ENCODE measurements around the gene VILL.

VILL gene

DNA sequence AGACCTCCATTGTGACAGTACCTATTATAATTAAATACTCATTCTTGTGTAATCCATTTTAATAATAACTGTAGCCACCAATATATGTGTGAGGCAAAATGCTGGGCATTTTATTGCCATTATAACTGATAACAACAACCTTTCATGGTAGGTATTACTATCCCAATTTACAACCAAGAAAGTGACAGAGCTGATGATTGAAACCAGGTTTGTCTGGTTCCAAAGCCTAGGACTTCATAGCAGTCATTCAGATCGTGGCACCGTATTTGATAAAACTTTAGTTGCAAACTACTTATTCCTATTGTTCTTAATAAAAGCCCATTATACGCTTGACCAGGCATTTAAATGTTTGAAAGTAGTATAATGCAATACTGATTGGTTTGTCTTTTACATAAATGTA lies 26.4 kb upstream of the VILL start:
- peaks cover 2% of the 10 kb centered on the region for H3K27me3 Mint-ChIP-seq (ENCODE audit: low read depth, poor library complexity)
- H3K27ac Mint-ChIP-seq = no peak overlapping the region
- DNase-seq = no peak
- peaks cover 20% of the 10 kb centered on the region for H3K36me3 Mint-ChIP-seq (ENCODE audit: low read depth)
- H3K4me3 Mint-ChIP-seq = no peak overlapping the region
- peaks cover 34% of the 10 kb centered on the region for H3K4me1 Mint-ChIP-seq
- H3K9me3 Mint-ChIP-seq = no peaks in the 10 kb centered on the region
- TF ChIP-seq, protein P1, sequence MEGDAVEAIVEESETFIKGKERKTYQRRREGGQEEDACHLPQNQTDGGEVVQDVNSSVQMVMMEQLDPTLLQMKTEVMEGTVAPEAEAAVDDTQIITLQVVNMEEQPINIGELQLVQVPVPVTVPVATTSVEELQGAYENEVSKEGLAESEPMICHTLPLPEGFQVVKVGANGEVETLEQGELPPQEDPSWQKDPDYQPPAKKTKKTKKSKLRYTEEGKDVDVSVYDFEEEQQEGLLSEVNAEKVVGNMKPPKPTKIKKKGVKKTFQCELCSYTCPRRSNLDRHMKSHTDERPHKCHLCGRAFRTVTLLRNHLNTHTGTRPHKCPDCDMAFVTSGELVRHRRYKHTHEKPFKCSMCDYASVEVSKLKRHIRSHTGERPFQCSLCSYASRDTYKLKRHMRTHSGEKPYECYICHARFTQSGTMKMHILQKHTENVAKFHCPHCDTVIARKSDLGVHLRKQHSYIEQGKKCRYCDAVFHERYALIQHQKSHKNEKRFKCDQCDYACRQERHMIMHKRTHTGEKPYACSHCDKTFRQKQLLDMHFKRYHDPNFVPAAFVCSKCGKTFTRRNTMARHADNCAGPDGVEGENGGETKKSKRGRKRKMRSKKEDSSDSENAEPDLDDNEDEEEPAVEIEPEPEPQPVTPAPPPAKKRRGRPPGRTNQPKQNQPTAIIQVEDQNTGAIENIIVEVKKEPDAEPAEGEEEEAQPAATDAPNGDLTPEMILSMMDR (IDR thresholded peaks at IDR 0.05) = no peak

DNA sequence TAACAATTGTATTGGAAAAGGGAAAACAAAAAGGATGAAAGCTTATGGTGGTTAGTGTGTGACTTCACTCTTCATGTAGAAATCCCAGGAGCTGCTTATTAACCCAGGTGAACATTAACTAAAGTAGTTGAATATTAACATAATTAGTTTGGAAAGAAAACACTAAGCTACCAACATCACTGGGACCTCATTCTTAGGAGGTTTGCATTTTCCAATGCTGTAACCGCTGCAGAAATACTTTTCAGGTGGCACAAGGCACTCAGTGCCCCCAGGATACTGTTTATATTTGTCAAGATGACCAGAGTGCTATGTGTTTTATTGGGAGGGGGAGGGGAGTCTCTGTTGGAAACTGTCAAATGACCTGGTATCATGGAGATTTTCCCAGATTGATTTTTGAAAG lies 25.9 kb upstream of the VILL start:
- TF ChIP-seq, protein P1 (IDR thresholded peaks at IDR 0.05) = no peak
- Mint-ChIP-seq H3K36me3 (ENCODE audit: low read depth) (peaks cover 21% of the 10 kb centered on the region), H3K9me3 (no peaks in the 10 kb centered on the region), H3K4me1 (peaks cover 34% of the 10 kb centered on the region), H3K4me3 (no peak overlapping the region), H3K27me3 (ENCODE audit: low read depth, poor library complexity) (peaks cover 2% of the 10 kb centered on the region), H3K27ac (no peak overlapping the region)
- no peak for DNase-seq

DNA sequence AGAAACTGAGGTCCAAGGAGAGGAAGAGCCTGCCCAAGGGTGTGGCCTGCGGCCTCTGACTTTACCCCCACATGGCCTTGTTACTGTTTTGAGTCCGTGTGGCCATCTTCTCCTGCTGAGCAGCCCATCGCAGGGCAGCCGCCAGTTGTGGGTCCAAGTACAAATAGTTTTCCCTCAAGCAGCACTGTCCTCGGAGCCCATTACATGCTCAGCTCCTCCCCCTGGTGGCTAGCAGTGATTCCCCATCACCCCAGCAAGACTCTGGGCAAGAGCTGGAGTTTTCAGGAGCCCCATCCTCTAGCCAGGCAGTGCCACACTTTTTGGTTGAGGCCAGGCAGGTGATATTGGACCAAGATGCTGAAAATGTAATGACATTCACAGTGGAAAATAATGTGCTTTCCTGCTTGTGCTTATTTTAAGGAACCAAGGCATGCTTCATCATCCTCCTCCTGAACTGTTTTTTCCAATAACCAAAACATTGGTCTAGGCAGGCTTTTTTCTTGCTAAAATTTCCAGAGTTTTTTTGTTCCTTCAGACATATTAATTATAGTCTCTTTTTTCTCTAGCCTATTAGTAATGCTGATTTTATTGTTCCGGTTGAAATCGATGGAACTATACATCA lies 23.2 kb upstream of the VILL start:
- TF ChIP-seq, protein P1 (IDR thresholded peaks at IDR 0.05) = peak; percentile 73
- DNase-seq = peak; percentile 74
- Mint-ChIP-seq H3K27ac (no peak overlapping the region), H3K4me1 (peaks cover 20% of the 10 kb centered on the region), H3K9me3 (no peaks in the 10 kb centered on the region), H3K4me3 (no peak overlapping the region), H3K27me3 (ENCODE audit: low read depth, poor library complexity) (no peaks in the 10 kb centered on the region), H3K36me3 (ENCODE audit: low read depth) (peaks cover 25% of the 10 kb centered on the region)

DNA sequence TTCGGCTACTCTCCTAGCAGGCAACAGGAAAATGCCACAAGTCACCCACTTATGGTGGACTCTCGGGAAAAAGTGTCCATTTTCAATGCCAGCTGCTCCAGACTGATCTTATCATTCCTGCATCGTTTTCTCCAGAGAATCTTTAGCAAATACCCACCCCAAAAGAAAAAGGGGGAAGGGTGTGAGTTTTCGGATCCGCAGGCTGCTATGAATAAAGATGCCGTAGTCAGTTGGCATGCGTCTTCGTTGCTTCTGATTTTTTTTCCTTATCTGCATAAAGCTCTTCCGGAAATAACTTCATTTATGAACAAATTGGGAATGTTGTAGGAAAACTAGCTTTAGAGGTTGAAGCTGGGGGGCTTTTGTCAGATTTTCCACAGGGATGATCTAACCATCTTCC lies 22.4 kb upstream of the VILL start:
- no peaks in the 10 kb centered on the region for H3K27me3 Mint-ChIP-seq (ENCODE audit: low read depth, poor library complexity)
- peaks cover 25% of the 10 kb centered on the region for H3K36me3 Mint-ChIP-seq (ENCODE audit: low read depth)
- H3K27ac Mint-ChIP-seq = peak overlapping the region; percentile 67
- no peak for DNase-seq
- no peaks in the 10 kb centered on the region for H3K9me3 Mint-ChIP-seq
- H3K4me3 Mint-ChIP-seq = no peak overlapping the region
- TF ChIP-seq, protein P1 (IDR thresholded peaks at IDR 0.05) = no peak
- peaks cover 13% of the 10 kb centered on the region for H3K4me1 Mint-ChIP-seq

DNA sequence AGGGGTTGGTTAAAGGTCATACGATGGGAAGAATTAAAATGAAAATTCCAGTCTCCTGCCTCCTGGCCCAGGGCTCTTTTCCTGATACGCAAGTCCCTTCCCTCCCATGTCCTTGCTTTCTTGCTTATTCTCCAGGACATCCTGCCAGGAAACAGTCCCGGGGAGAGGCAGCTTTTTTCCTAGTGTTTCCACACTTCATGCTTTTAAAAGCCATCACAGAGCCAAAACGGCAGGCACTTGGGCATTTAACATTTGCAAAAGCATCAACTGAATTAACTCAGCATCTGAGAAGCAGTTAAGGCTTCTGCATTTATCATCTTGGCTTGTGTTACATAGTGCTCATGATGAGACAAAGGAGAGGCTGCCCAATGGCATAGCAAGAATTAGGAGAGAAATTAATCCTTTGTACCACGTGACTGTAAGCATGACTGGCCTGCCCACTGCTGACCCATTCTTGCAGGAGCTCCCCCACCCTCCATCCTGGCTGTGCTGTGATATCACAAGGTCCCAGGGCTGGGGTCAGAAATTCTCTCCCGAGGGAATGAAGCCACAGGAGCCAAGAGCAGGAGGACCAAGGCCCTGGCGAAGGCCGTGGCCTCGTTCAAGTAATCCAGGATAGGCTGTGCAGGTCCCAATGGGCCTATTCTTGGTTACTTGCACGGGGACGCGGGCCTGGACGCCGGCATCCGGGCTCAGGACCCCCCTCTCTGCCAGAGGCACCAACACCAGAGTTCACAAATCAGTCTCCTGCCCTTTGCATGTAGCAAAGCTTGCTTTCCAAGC lies 21.6 kb upstream of the VILL start:
- TF ChIP-seq, protein P1 (IDR thresholded peaks at IDR 0.05) = no peak
- H3K9me3 Mint-ChIP-seq = no peaks in the 10 kb centered on the region
- H3K27me3 Mint-ChIP-seq (ENCODE audit: low read depth, poor library complexity) = peaks cover 2% of the 10 kb centered on the region
- H3K36me3 Mint-ChIP-seq (ENCODE audit: low read depth) = peaks cover 30% of the 10 kb centered on the region
- peaks cover 10% of the 10 kb centered on the region for H3K4me1 Mint-ChIP-seq
- peak overlapping the region; percentile 67 for H3K27ac Mint-ChIP-seq
- H3K4me3 Mint-ChIP-seq = no peak overlapping the region
- no peak for DNase-seq
